CD4-positive, alpha-beta T cell treated with Interleukin-15 for 1 hour (primary cell): Measurements from ENCODE around the gene CUEDC2.
A peak's percentile ranks its signal among the peaks of the same experiment; 100 is the strongest.

ENCODE experiments used
- DNase-seq: peaks from one replicate; pipeline ENCODE4 v3.0.0-alpha.2; 2020

The CUEDC2 gene

GRCh38 chr10:102395400-102396316 lies 36.7 kb downstream of the CUEDC2 start, which contains the start of gene NFKB2:
Gene NFKB2, plus strand, starts transcription at chr10:102395705. Its CDS starts 255 bp downstream, at chr10:102395960.
- peak; percentile 95 for DNase-seq

- DNase-seq: peak; percentile 77
Measured at GRCh38 chr10:102394801-102395399, 37.5 kb downstream of the CUEDC2 start.

GRCh38 chr10:102394079-102394800 lies 38.1 kb downstream of the CUEDC2 start:
- DNase-seq: peak; percentile 98

- no peak for DNase-seq
Measured at GRCh38 chr10:102393411-102394078, 38.8 kb downstream of the CUEDC2 start.

- no peak for DNase-seq
Measured at GRCh38 chr10:102392306-102392705, 40.1 kb downstream of the CUEDC2 start.

GRCh38 chr10:102389894-102390293 lies 42.5 kb downstream of the CUEDC2 start:
- DNase-seq: no peak

- no peak for DNase-seq
Measured at GRCh38 chr10:102384606-102385429, 47.6 kb downstream of the CUEDC2 start.

- no peak for DNase-seq
Measured at GRCh38 chr10:102384053-102384452, 48.3 kb downstream of the CUEDC2 start.

- DNase-seq: no peak
Measured at GRCh38 chr10:102382871-102383270, 49.5 kb downstream of the CUEDC2 start.

- DNase-seq: no peak
Measured at GRCh38 chr10:102381983-102382382, 50.4 kb downstream of the CUEDC2 start.

GRCh38 chr10:102379383-102379782 lies 53.0 kb downstream of the CUEDC2 start:
- DNase-seq: no peak

GRCh38 chr10:102376901-102377300 lies 55.5 kb downstream of the CUEDC2 start:
- DNase-seq: no peak

GRCh38 chr10:102375867-102376266 lies 56.5 kb downstream of the CUEDC2 start:
- DNase-seq: no peak

- peak; percentile 21 for DNase-seq
Measured at GRCh38 chr10:102375250-102375649, 57.1 kb downstream of the CUEDC2 start.
